ENCODE data around the gene SLC9B1.
"Not testable (repeated sequence)": the region's sequence is repeated elsewhere in the genome, so short reads cannot be mapped to it uniquely, and the experiment has no call there.

SLC9B1 gene

GRCh38 chr4:103011378-103012025 is 8.0 kb downstream of the SLC9B1 start:
- no peak for DNase-seq

- DNase-seq = no peak
Observed at GRCh38 chr4:103010804-103011203, 8.7 kb downstream of the SLC9B1 start.

- DNase-seq = peak in 1 of 2 donors; percentile 73
Observed at GRCh38 chr4:103008875-103009729, 10.4 kb downstream of the SLC9B1 start.

- DNase-seq = no peak
Observed at GRCh38 chr4:103002551-103002950, 17.0 kb downstream of the SLC9B1 start.

GRCh38 chr4:102994803-102995202 is 24.7 kb downstream of the SLC9B1 start:
- no peak for DNase-seq

GRCh38 chr4:102993985-102994384 is 25.5 kb downstream of the SLC9B1 start:
- not testable (repeated sequence) for DNase-seq

GRCh38 chr4:102988429-102989020 is 31.0 kb downstream of the SLC9B1 start:
- no peak for DNase-seq

GRCh38 chr4:102981005-102981404 is 38.5 kb downstream of the SLC9B1 start:
- DNase-seq = no peak

- not testable (repeated sequence) for DNase-seq
Observed at GRCh38 chr4:102961813-102962212, 57.7 kb downstream of the SLC9B1 start.

GRCh38 chr4:102959496-102959895 is 60.0 kb downstream of the SLC9B1 start:
- no peak for DNase-seq

- no peak for DNase-seq
Observed at GRCh38 chr4:102945066-102945465, 74.4 kb downstream of the SLC9B1 start.

- not testable (repeated sequence) for DNase-seq
Observed at GRCh38 chr4:102938063-102938462, 81.4 kb downstream of the SLC9B1 start.

GRCh38 chr4:102935716-102936115 is 83.8 kb downstream of the SLC9B1 start:
- DNase-seq = no peak

- not testable (repeated sequence) for DNase-seq
Observed at GRCh38 chr4:102919697-102920096, 99.8 kb downstream of the SLC9B1 start.

- no peak for DNase-seq
Observed at GRCh38 chr4:102918859-102919258, 100.6 kb downstream of the SLC9B1 start.

GRCh38 chr4:102901804-102902203 is 117.7 kb downstream of the SLC9B1 start:
- no peak for DNase-seq

GRCh38 chr4:102897610-102898009 is 121.9 kb downstream of the SLC9B1 start:
- not testable (repeated sequence) for DNase-seq

GRCh38 chr4:102896547-102896946 is 123.0 kb downstream of the SLC9B1 start:
- not testable (repeated sequence) for DNase-seq

GRCh38 chr4:102889866-102890265 is 129.6 kb downstream of the SLC9B1 start:
- DNase-seq = not testable (repeated sequence)

GRCh38 chr4:102888570-102888969 is 130.9 kb downstream of the SLC9B1 start:
- not testable (repeated sequence) for DNase-seq

GRCh38 chr4:102883278-102883677 is 136.2 kb downstream of the SLC9B1 start:
- DNase-seq = no peak

GRCh38 chr4:102881343-102881742 is 138.2 kb downstream of the SLC9B1 start:
- no peak for DNase-seq

GRCh38 chr4:102878901-102879300 is 140.6 kb downstream of the SLC9B1 start:
- DNase-seq = no peak

GRCh38 chr4:102878349-102878748 is 141.2 kb downstream of the SLC9B1 start:
- not testable (repeated sequence) for DNase-seq

All from CD4-positive, alpha-beta T cell treated with Interleukin-4 for 1 hour (primary cell).